ENCODE measurements around the gene RNF157.

DNA sequence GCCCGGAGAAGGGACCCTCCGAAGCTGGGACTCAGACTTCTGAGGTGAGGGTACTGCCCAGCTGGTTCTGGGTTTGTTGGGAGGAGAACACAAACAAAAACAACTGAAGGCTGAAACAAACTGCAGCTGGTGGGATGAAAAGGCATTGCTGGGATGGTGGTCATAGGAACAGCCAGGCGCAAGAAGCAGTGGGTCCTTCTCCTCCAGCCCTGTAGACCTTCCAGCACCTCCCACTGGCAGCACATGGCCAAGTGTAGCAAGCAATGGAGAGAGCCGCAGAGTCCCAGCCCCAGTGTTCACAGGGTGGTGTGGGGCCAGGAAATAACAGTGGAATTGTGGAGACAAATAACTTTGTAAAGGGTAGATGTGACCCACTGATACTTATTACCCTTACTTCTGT lies 50.6 kb downstream of the RNF157 start:
- TF ChIP-seq, protein P1, sequence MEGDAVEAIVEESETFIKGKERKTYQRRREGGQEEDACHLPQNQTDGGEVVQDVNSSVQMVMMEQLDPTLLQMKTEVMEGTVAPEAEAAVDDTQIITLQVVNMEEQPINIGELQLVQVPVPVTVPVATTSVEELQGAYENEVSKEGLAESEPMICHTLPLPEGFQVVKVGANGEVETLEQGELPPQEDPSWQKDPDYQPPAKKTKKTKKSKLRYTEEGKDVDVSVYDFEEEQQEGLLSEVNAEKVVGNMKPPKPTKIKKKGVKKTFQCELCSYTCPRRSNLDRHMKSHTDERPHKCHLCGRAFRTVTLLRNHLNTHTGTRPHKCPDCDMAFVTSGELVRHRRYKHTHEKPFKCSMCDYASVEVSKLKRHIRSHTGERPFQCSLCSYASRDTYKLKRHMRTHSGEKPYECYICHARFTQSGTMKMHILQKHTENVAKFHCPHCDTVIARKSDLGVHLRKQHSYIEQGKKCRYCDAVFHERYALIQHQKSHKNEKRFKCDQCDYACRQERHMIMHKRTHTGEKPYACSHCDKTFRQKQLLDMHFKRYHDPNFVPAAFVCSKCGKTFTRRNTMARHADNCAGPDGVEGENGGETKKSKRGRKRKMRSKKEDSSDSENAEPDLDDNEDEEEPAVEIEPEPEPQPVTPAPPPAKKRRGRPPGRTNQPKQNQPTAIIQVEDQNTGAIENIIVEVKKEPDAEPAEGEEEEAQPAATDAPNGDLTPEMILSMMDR (IDR thresholded peaks at IDR 0.05): no peak
- no peak for TF ChIP-seq CREM (CRISPR knock-in tag; IDR thresholded peaks at IDR 0.05)
- no peak for TF ChIP-seq CBFB (CRISPR knock-in tag; IDR thresholded peaks at IDR 0.05; ENCODE audit: low read depth)
- TF ChIP-seq HMGA2 (CRISPR knock-in tag; IDR thresholded peaks at IDR 0.05): no peak
- no peak for TF ChIP-seq NFYB (CRISPR knock-in tag; conservative IDR thresholded peaks at IDR 0.05; ENCODE audit: low read depth)
- TF ChIP-seq, protein P2, sequence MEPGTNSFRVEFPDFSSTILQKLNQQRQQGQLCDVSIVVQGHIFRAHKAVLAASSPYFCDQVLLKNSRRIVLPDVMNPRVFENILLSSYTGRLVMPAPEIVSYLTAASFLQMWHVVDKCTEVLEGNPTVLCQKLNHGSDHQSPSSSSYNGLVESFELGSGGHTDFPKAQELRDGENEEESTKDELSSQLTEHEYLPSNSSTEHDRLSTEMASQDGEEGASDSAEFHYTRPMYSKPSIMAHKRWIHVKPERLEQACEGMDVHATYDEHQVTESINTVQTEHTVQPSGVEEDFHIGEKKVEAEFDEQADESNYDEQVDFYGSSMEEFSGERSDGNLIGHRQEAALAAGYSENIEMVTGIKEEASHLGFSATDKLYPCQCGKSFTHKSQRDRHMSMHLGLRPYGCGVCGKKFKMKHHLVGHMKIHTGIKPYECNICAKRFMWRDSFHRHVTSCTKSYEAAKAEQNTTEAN (CRISPR knock-in tag; IDR thresholded peaks at IDR 0.05): no peak
